Right cardiac atrium (tissue), 5 donors: ENCODE measurements around the gene MBOAT1. TPM values are rescaled to one million over a fixed set of nuclear protein-coding genes. Genes with fewer than 3 reads are reported as not detected.
A peak's percentile ranks its signal among the peaks of the same experiment; 100 is the strongest.

ENCODE experiments used
- ATAC-seq, 2 donors: fragments of 200-7000 bp; cut with Tn5 transposase; one replicate each; pipeline versions ENCODE4 v1.8.0 to v1.9.1; 2020; ENCODE audit warnings: moderate library complexity in 2 of 2, mild to moderate bottlenecking in 1 of 2
- DNase-seq, 3 donors: peaks; one replicate each; pipeline ENCODE4 v3.0.0-alpha.2; 2020
- H3K27ac ChIP-seq: one replicate; pipeline ENCODE4 v1.5.1; 2013; ENCODE audit warnings: mild to moderate bottlenecking, low read length, control low read depth, moderate library complexity
- H3K27me3 ChIP-seq: one replicate; pipeline ENCODE4 v1.6.1; 2013; ENCODE audit not compliant: control insufficient read depth, insufficient read depth
- H3K4me1 ChIP-seq: one replicate; pipeline ENCODE4 v1.6.1; 2013; ENCODE audit warnings: low read length; ENCODE audit not compliant: control insufficient read depth, insufficient read depth
- H3K4me3 ChIP-seq: one replicate; pipeline ENCODE4 v1.5.1; 2013; ENCODE audit warnings: low read length, control low read depth
- H3K9me3 ChIP-seq: one replicate; pipeline ENCODE4 v1.6.1; 2013; ENCODE audit warnings: low read length; ENCODE audit not compliant: control insufficient read depth
- WGBS: extraction: QIAGEN DNeasy Blood & Tissue Kit; methylation state at CpG from one replicate; pipeline ENCODE4 v1.1.7; 2013; 5-methylcytosine and 5-hydroxymethylcytosine counted together
- intact Hi-C, 4 donors: fragments of 100-400 bp; cut with DNase I; formaldehyde crosslinking; loops; one replicate each; pipeline versions ENCODE4 v1.11.0 to v1.14.0; 2022 to 2023
- polyA plus RNA-seq: library from polyadenylated mRNA; stranded (reverse); fragments of 200-250 nt; gene quantifications from one replicate; pipeline ENCODE4 v1.2.3, GENCODE V29; 2013
- total RNA-seq, 4 donors: library from RNA; stranded (reverse); fragmentation: NEBNext Ultra II Directional; extraction: Animal tissue kit (Norgen Biotek cat#: 25700); gene quantifications; one replicate each; pipeline ENCODE4 v1.2.1, GENCODE V29; 2021
- donor health status: healthy with polysubstance abuse.
- donor health status: DM: no; HTN: yes; CAD: no.
- donor health status: DM: no; HTN: no; CAD: no.
- donor health status: DM: no; HTN: yes; CAD: no; lungs with severe emphysema.
- donor health status: DM: yes; HTN: yes; CAD: no.

The MBOAT1 gene
- total and polyA plus RNA-seq, 5 donors: 3.0 to 9.2 (median 6.6) TPM

DNA sequence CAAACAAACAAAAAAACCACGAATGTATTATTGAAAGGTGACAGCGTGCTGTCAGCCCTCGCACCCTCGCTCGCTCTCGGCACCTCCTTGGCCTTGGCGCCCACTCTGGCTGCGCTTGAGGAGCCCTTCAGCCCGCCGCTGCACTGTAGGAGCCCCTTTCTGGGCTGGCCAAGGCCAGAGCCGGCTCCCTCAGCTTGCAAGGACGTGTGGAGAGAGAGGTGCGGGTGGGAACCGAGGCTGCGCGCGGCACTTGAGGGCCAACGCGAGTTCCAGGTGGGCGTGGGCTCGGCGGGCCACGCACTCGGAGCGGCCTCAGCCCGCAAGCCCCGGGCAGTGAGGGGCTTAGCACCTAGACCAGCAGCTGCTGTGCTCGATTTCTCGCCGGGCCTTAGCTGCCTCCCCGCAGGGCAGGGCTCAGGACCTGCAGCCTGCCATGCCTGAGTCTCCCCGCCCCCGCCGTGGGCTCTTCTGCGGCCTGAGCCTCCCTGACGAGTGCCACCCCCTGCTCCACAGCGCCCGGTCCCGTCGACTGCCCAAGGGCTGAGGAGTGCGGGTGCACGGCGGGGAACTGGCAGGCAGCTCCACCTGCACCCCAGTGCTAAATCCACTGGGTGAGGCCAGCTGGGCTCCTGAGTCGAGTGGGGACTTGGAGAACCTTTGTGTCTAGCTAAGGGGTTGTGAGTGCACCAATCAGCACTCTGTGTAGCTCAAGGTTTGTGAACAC lies 20.9 kb upstream of the MBOAT1 start:
- Histone ChIP-seq H3K4me3 (no peak overlapping the region), H3K9me3 (no peaks in the 10 kb centered on the region), H3K27me3 (no peaks in the 10 kb centered on the region), H3K27ac (no peak overlapping the region), H3K4me1 (no peaks in the 10 kb centered on the region)
- WGBS: 97% methylated on average over 44 of the region's 44 CpGs
- peak in 1 of 3 donors; percentile 40 for DNase-seq
- intact Hi-C loops: no loop called here
- no peak for ATAC-seq

DNA sequence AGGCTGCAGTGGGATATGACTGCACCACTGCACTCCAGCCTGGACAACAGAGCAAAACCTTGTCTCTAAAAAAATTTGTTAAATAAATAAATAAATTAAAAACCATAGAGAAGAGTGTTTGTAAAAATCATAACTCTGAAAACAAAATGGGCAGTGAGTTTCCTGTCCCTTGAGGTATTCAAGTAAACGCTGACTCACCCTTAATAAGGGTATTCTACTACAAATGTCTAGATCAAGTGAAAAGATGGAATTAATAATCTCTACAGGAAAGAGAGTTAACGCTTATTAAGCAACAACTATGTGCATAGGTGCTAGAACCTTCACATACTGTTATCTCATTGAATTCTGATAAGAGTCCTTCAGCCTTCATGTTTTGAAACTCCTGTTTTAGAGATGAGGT lies 19.9 kb upstream of the MBOAT1 start:
- Histone ChIP-seq H3K27me3 (no peaks in the 10 kb centered on the region), H3K4me1 (no peaks in the 10 kb centered on the region), H3K9me3 (no peaks in the 10 kb centered on the region), H3K4me3 (no peak overlapping the region), H3K27ac (no peak overlapping the region)
- DNase-seq (no peak), ATAC-seq (no peak)
- intact Hi-C loops: no loop called here
- 96% methylated on average over 2 of the region's 2 CpGs for WGBS

GRCh38 chr6:20230401-20231119 lies 18.3 kb upstream of the MBOAT1 start:
- intact Hi-C loops: no loop called here
- H3K4me1 ChIP-seq: no peaks in the 10 kb centered on the region
- DNase-seq (no peak), ATAC-seq (no peak)
- H3K9me3 ChIP-seq: no peaks in the 10 kb centered on the region
- 87% methylated on average over 4 of the region's 4 CpGs for WGBS
- H3K27me3 ChIP-seq: no peaks in the 10 kb centered on the region
- H3K4me3 ChIP-seq: no peak overlapping the region
- H3K27ac ChIP-seq: no peak overlapping the region

GRCh38 chr6:20229881-20230280 lies 17.6 kb upstream of the MBOAT1 start:
- H3K4me1 ChIP-seq: no peaks in the 10 kb centered on the region
- H3K27ac ChIP-seq: no peak overlapping the region
- no peak for DNase-seq
- H3K4me3 ChIP-seq: no peak overlapping the region
- intact Hi-C loops: no loop called here
- H3K9me3 ChIP-seq: no peaks in the 10 kb centered on the region
- WGBS: 97% methylated on average over 4 of the region's 4 CpGs
- no peaks in the 10 kb centered on the region for H3K27me3 ChIP-seq
- no peak for ATAC-seq

DNA sequence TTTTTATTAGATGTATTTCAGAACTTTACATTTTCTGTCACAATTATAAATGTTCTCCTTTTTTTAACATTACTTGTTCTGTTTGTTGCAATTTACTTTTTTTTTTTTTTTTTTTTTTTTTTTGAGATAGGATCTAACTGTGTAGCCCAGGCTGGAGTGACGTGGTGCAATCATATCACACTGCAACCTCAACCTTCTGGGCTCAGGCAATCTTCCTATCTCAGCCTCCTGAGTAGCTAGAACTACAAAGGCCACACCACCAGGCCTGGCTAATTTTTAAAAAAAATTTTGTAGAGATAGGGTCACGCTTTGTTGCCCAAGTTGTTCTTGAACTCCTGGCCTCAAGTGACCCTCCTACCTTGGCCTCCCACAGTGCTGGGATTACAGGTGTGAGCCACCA lies 15.1 kb upstream of the MBOAT1 start:
- H3K27me3 ChIP-seq: no peaks in the 10 kb centered on the region
- intact Hi-C loops: no loop called here
- H3K4me1 ChIP-seq: no peaks in the 10 kb centered on the region
- 90% methylated on average over 2 of the region's 2 CpGs for WGBS
- H3K4me3 ChIP-seq: no peak overlapping the region
- no peak overlapping the region for H3K27ac ChIP-seq
- no peaks in the 10 kb centered on the region for H3K9me3 ChIP-seq
- ATAC-seq: no peak
- no peak for DNase-seq

DNA sequence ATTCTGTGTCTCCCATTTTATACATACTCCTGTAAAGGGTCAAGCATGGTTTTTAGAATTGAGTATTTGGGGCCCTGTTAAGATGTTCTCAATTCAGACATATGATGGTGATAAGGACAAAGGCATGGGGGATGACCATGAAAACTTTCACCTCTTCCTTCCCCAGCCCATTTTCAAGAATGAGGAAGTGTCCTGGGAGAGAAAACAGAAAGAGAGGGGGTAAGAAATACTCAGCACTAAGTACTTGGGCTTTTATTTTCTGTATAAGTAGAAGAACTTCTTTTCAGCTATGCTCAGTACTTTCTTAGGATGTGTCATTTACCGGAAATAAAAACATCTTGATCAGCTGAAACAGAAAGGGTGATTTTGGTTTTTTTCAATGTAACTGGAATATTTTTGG lies 10.9 kb upstream of the MBOAT1 start:
- 75% methylated on average over 1 of the region's 1 CpG for WGBS
- no peak for ATAC-seq
- H3K9me3 ChIP-seq: no peaks in the 10 kb centered on the region

GRCh38 chr6:20221421-20221820 lies 9.2 kb upstream of the MBOAT1 start:
- intact Hi-C loops: no loop called here
- 60% methylated on average over 3 of the region's 3 CpGs for WGBS
- Histone ChIP-seq H3K4me3 (no peak overlapping the region), H3K27me3 (no peaks in the 10 kb centered on the region), H3K27ac (no peak overlapping the region), H3K9me3 (no peaks in the 10 kb centered on the region), H3K4me1 (peaks cover 5% of the 10 kb centered on the region)
- ATAC-seq (no peak), DNase-seq (no peak)

More for the DNA sequence above, 10.9 kb upstream of the MBOAT1 start:
- intact Hi-C loops: no loop called here
- H3K4me3 ChIP-seq: no peak overlapping the region
- DNase-seq: no peak
- H3K27me3 ChIP-seq: no peaks in the 10 kb centered on the region
- H3K4me1 ChIP-seq: no peaks in the 10 kb centered on the region
- H3K27ac ChIP-seq: no peak overlapping the region

- ATAC-seq: no peak
- H3K4me3 ChIP-seq: no peak overlapping the region
- WGBS: 75% methylated on average over 3 of the region's 3 CpGs
- intact Hi-C loops: no loop called here
- H3K4me1 ChIP-seq: peaks cover 5% of the 10 kb centered on the region
- H3K27ac ChIP-seq: no peak overlapping the region
- no peak for DNase-seq
- H3K27me3 ChIP-seq: no peaks in the 10 kb centered on the region
- no peaks in the 10 kb centered on the region for H3K9me3 ChIP-seq
Observed at GRCh38 chr6:20220359-20220758, 8.1 kb upstream of the MBOAT1 start.

DNA sequence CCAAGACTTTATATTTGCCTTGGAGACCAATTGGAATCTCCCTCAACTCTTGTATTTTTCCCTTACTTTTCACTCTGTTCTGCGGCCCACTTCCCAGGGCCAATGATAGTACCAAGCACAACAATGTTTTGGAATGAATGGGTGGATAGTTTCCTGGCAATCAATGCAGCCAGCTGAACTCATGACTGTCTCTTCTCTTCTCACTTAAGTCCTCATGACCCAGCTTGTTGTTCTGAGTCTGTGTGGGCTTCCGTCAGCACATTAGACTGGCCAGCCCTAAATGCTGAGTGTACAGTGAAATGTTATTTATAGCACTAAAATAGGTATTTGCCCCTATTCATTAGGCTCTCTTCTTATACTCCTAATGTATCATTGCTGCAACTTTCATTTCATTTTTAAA lies 5.6 kb upstream of the MBOAT1 start:
- DNase-seq (no peak), ATAC-seq (peak; percentile 86 to 92)
- intact Hi-C loops: loop anchor here in 2 of 4 donors (10.0 kb wide), 1 partner anchor 93 kb away; no protein-coding TSS in a partner anchor
- 50% methylated on average over 2 of the region's 2 CpGs for WGBS
- no peaks in the 10 kb centered on the region for H3K9me3 ChIP-seq
- peaks cover 9% of the 10 kb centered on the region for H3K4me1 ChIP-seq
- H3K27ac ChIP-seq: peak overlapping the region; percentile 89
- no peak overlapping the region for H3K4me3 ChIP-seq
- H3K27me3 ChIP-seq: no peaks in the 10 kb centered on the region

GRCh38 chr6:20217324-20217855 lies 5.1 kb upstream of the MBOAT1 start:
- DNase-seq (peak; percentile 37 to 74 (median 60)), ATAC-seq (peak; percentile 59 to 71)
- H3K4me1 ChIP-seq: peaks cover 9% of the 10 kb centered on the region
- H3K27ac ChIP-seq: peak overlapping the region; percentile 91
- no peaks in the 10 kb centered on the region for H3K27me3 ChIP-seq
- H3K4me3 ChIP-seq: no peak overlapping the region
- 8% methylated on average over 5 of the region's 5 CpGs for WGBS
- intact Hi-C loops: loop anchor here in 2 of 4 donors (10.0 kb wide), 1 partner anchor 93 kb away; no protein-coding TSS in a partner anchor
- H3K9me3 ChIP-seq: no peaks in the 10 kb centered on the region

GRCh38 chr6:20215310-20215709 lies 3.0 kb upstream of the MBOAT1 start:
- no peak overlapping the region for H3K4me3 ChIP-seq

More at GRCh38 chr6:20215310-20215709, 3.0 kb upstream of the MBOAT1 start:
- ATAC-seq (no peak), DNase-seq (no peak)
- no peaks in the 10 kb centered on the region for H3K27me3 ChIP-seq
- peaks cover 9% of the 10 kb centered on the region for H3K4me1 ChIP-seq
- H3K9me3 ChIP-seq: no peaks in the 10 kb centered on the region
- intact Hi-C loops: loop anchor here in 2 of 4 donors (10.0 kb wide), 1 partner anchor 91 kb away; no protein-coding TSS in a partner anchor
- H3K27ac ChIP-seq: no peak overlapping the region
